Mesendoderm (in vitro differentiated cells): Measurements from ENCODE around the gene IL24.
"Not testable (repeated sequence)": the region's sequence is repeated elsewhere in the genome, so short reads cannot be mapped to it uniquely, and the experiment has no call there.

Experiments used
- DNase-seq: peaks from one replicate; pipeline ENCODE4 v3.0.0; 2013
- H2AK5ac ChIP-seq: 2 replicates; pipeline ENCODE4 v1.6.1; 2013; ENCODE audit warnings: low read length, inconsistent platforms
- H2BK120ac ChIP-seq: 2 replicates; pipeline ENCODE4 v1.6.1; 2013; ENCODE audit warnings: low read depth, mild to moderate bottlenecking, low read length, moderate library complexity, mixed read lengths
- H2BK15ac ChIP-seq: replicated peaks from 2 replicates; pipeline ENCODE4 v1.6.1; 2013; ENCODE audit warnings: low read depth, mild to moderate bottlenecking, moderate library complexity
- H2BK5ac ChIP-seq: 2 replicates; pipeline ENCODE4 v1.6.1; 2013; ENCODE audit warnings: low read length, inconsistent platforms
- H3K18ac ChIP-seq: 2 replicates; pipeline ENCODE4 v1.6.1; 2013; ENCODE audit warnings: mild to moderate bottlenecking, low read length, mixed read lengths
- H3K23ac ChIP-seq: one replicate; pipeline ENCODE4 v1.6.1; 2013; ENCODE audit warnings: low read length
- H3K27ac ChIP-seq: 2 replicates; pipeline ENCODE4 v1.5.1; 2013; ENCODE audit warnings: low read depth, mild to moderate bottlenecking, inconsistent platforms, low read length, moderate library complexity
- H3K27me3 ChIP-seq: 2 replicates; pipeline ENCODE4 v1.6.1; 2013; ENCODE audit warnings: low read length, control low read depth, mild to moderate bottlenecking, inconsistent platforms; ENCODE audit not compliant: insufficient read depth, poor library complexity
- H3K36me3 ChIP-seq: 2 replicates; pipeline ENCODE4 v1.6.1; 2013; ENCODE audit warnings: low read length, inconsistent platforms; ENCODE audit not compliant: control insufficient read depth, insufficient read depth
- H3K4ac ChIP-seq: one replicate; pipeline ENCODE4 v1.6.1; 2013; ENCODE audit warnings: low read depth, mild to moderate bottlenecking, low read length, moderate library complexity
- H3K4me1 ChIP-seq: 2 replicates; pipeline ENCODE4 v1.6.1; 2013; ENCODE audit warnings: low read depth, low read length, inconsistent platforms; ENCODE audit not compliant: control insufficient read depth
- H3K4me2 ChIP-seq: 2 replicates; pipeline ENCODE4 v1.6.1; 2013; ENCODE audit warnings: low read length
- H3K4me3 ChIP-seq: 2 replicates; pipeline ENCODE4 v1.5.1; 2013; ENCODE audit warnings: mild to moderate bottlenecking, low read length
- H3K56ac ChIP-seq: one replicate; pipeline ENCODE4 v1.6.1; 2013; ENCODE audit warnings: low read length
- H3K79me1 ChIP-seq: 2 replicates; pipeline ENCODE4 v1.6.1; 2013; ENCODE audit warnings: low read length, inconsistent platforms
- H3K79me2 ChIP-seq: 2 replicates; pipeline ENCODE4 v1.6.1; 2013; ENCODE audit warnings: mild to moderate bottlenecking, low read length; ENCODE audit not compliant: control insufficient read depth, insufficient read depth
- H3K9ac ChIP-seq: 2 replicates; pipeline ENCODE4 v1.6.1; 2013; ENCODE audit warnings: low read length, inconsistent platforms
- H4K5ac ChIP-seq: one replicate; pipeline ENCODE4 v1.6.1; 2013; ENCODE audit warnings: low read length
- H4K8ac ChIP-seq: one replicate; pipeline ENCODE4 v1.6.1; 2013; ENCODE audit warnings: low read depth, mild to moderate bottlenecking, control low read depth, low read length, moderate library complexity
- WGBS: extraction: QIAGEN DNeasy Blood & Tissue Kit; methylation state at CpG from one replicate; pipeline ENCODE4 v1.1.7; 2013; ENCODE audit warnings: low lambda C conversion rate, missing lambda C conversion rate; ENCODE audit not compliant: insufficient coverage; ENCODE audit errors: extremely low coverage; 5-methylcytosine and 5-hydroxymethylcytosine counted together

IL24 gene

GRCh38 chr1:206921772-206922265, 24.6 kb downstream of the IL24 start, which contains the start of gene FCMR:
FCMR (minus strand) TSS chr1:206921941; CDS start chr1:206921854, 87 bp downstream.
- Histone ChIP-seq H2BK120ac (no peak within 1 kb of the TSS), H3K4me3 (no peak within 1 kb of the TSS), H3K23ac (no peak within 1 kb of the TSS), H3K56ac (no peak within 1 kb of the TSS), H3K79me1 (no peaks in the 10 kb centered on the region), H3K27ac (no peak within 1 kb of the TSS), H3K4ac (no peak within 1 kb of the TSS), H2BK15ac (no peak within 1 kb of the TSS), H2AK5ac (no peak within 1 kb of the TSS), H3K18ac (no peak within 1 kb of the TSS), H3K4me1 (no peaks in the 10 kb centered on the region), H3K27me3 (no peaks in the 10 kb centered on the region), H3K36me3 (no peaks in the 10 kb centered on the region), H4K5ac (peak within 1 kb of the TSS; percentile 24), H3K79me2 (no peaks in the 10 kb centered on the region), H3K4me2 (no peak within 1 kb of the TSS), H4K8ac (no peak within 1 kb of the TSS), H3K9ac (no peak within 1 kb of the TSS), H2BK5ac (no peak within 1 kb of the TSS)
- no CpG with 5 or more reads among the region's 7 CpGs for WGBS
- DNase-seq, result no peak

GRCh38 chr1:206922524-206922923, 25.3 kb downstream of the IL24 start:
- no peak overlapping the region for H2BK5ac ChIP-seq
- no peak overlapping the region for H4K5ac ChIP-seq
- no peaks in the 10 kb centered on the region for H3K79me2 ChIP-seq
- DNase-seq, result no peak
- H3K4ac ChIP-seq, result no peak overlapping the region
- H3K18ac ChIP-seq, result no peak overlapping the region
- H3K4me3 ChIP-seq, result no peak overlapping the region
- WGBS, result no CpG with 5 or more reads among the region's 1 CpG
- H2BK120ac ChIP-seq, result no peak overlapping the region
- H3K56ac ChIP-seq, result no peak overlapping the region
- H4K8ac ChIP-seq, result no peak overlapping the region
- H3K4me1 ChIP-seq, result no peaks in the 10 kb centered on the region
- no peak overlapping the region for H3K27ac ChIP-seq
- H3K9ac ChIP-seq, result no peak overlapping the region
- no peak overlapping the region for H3K23ac ChIP-seq
- H2AK5ac ChIP-seq, result no peak overlapping the region
- no peaks in the 10 kb centered on the region for H3K36me3 ChIP-seq
- H3K79me1 ChIP-seq, result no peaks in the 10 kb centered on the region
- H2BK15ac ChIP-seq, result no peak overlapping the region
- H3K4me2 ChIP-seq, result no peak overlapping the region
- H3K27me3 ChIP-seq, result no peaks in the 10 kb centered on the region

- no peak overlapping the region for H4K8ac ChIP-seq
- no peak overlapping the region for H3K56ac ChIP-seq
- no peaks in the 10 kb centered on the region for H3K79me2 ChIP-seq
- no peak overlapping the region for H3K23ac ChIP-seq
- WGBS, result 100% methylated on average over 4 of the region's 12 CpGs
- H3K4me1 ChIP-seq, result no peaks in the 10 kb centered on the region
- no peak overlapping the region for H4K5ac ChIP-seq
- no peak overlapping the region for H3K18ac ChIP-seq
- no peak for DNase-seq
- H3K4me2 ChIP-seq, result no peak overlapping the region
- no peak overlapping the region for H2BK120ac ChIP-seq
- H3K27ac ChIP-seq, result no peak overlapping the region
- H2BK15ac ChIP-seq, result no peak overlapping the region
- H2AK5ac ChIP-seq, result no peak overlapping the region
- no peaks in the 10 kb centered on the region for H3K36me3 ChIP-seq
- H3K9ac ChIP-seq, result no peak overlapping the region
- H3K4me3 ChIP-seq, result no peak overlapping the region
- no peaks in the 10 kb centered on the region for H3K79me1 ChIP-seq
- no peak overlapping the region for H3K4ac ChIP-seq
- H3K27me3 ChIP-seq, result no peaks in the 10 kb centered on the region
- H2BK5ac ChIP-seq, result no peak overlapping the region
Observed at GRCh38 chr1:206923009-206923960, 26.0 kb downstream of the IL24 start.

- H3K4ac ChIP-seq, H4K8ac ChIP-seq, H3K79me1 ChIP-seq, H3K79me2 ChIP-seq, H2BK15ac ChIP-seq, H3K27me3 ChIP-seq, H3K4me2 ChIP-seq, H2BK5ac ChIP-seq, H3K4me3 ChIP-seq, H2BK120ac ChIP-seq, H3K4me1 ChIP-seq, H3K27ac ChIP-seq, H3K23ac ChIP-seq, DNase-seq, H3K56ac ChIP-seq, H4K5ac ChIP-seq, H3K36me3 ChIP-seq, H2AK5ac ChIP-seq, H3K9ac ChIP-seq, H3K18ac ChIP-seq: not testable (repeated sequence)
- 100% methylated on average over 1 of the region's 4 CpGs for WGBS
Observed at GRCh38 chr1:206923961-206924557, 26.8 kb downstream of the IL24 start.

- no CpG with 5 or more reads among the region's 8 CpGs for WGBS
Observed at GRCh38 chr1:206924592-206925105, 27.4 kb downstream of the IL24 start.

More at GRCh38 chr1:206924592-206925105, 27.4 kb downstream of the IL24 start:
- Histone ChIP-seq H2BK120ac (no peak overlapping the region), H3K18ac (no peak overlapping the region), H3K4me2 (no peak overlapping the region), H3K79me1 (no peaks in the 10 kb centered on the region), H2BK5ac (no peak overlapping the region), H3K79me2 (no peaks in the 10 kb centered on the region), H4K5ac (no peak overlapping the region), H2AK5ac (no peak overlapping the region), H4K8ac (no peak overlapping the region), H3K4me1 (no peaks in the 10 kb centered on the region), H3K4me3 (no peak overlapping the region), H3K9ac (no peak overlapping the region), H3K27me3 (no peaks in the 10 kb centered on the region), H2BK15ac (no peak overlapping the region), H3K56ac (no peak overlapping the region), H3K4ac (no peak overlapping the region), H3K36me3 (no peaks in the 10 kb centered on the region), H3K23ac (no peak overlapping the region), H3K27ac (no peak overlapping the region)
- DNase-seq, result no peak
